HFFc6 (cell line): ENCODE results near the gene DHX34. TPM values are rescaled to one million over a fixed set of nuclear protein-coding genes. Genes with fewer than 3 reads are reported as not detected.
A peak's percentile ranks its signal among the peaks of the same experiment; 100 is the strongest.

ENCODE experiments used
- DNase-seq: peaks from one replicate; pipeline ENCODE4 v3.0.0-alpha.2; 2018
- H3K27ac Mint-ChIP-seq: 2 replicates; pipeline ENCODE4 v1.8.0; 2020; ENCODE audit warnings: mild to moderate bottlenecking, mixed read lengths
- H3K27me3 Mint-ChIP-seq: 2 replicates; pipeline ENCODE4 v1.8.0; 2021; ENCODE audit warnings: mild to moderate bottlenecking, moderate library complexity, mixed read lengths; ENCODE audit not compliant: insufficient read depth
- H3K36me3 Mint-ChIP-seq: 2 replicates; pipeline ENCODE4 v1.8.0; 2021; ENCODE audit warnings: low read depth, mixed read lengths
- H3K4me1 Mint-ChIP-seq: 2 replicates; pipeline ENCODE4 v1.8.0; 2020; ENCODE audit warnings: low read depth, mixed read lengths
- H3K4me3 Mint-ChIP-seq: 2 replicates; pipeline ENCODE4 v1.8.0; 2020; ENCODE audit warnings: mild to moderate bottlenecking, moderate library complexity, mixed read lengths
- H3K9me3 Mint-ChIP-seq: 2 replicates; pipeline ENCODE4 v1.8.0; 2020; ENCODE audit warnings: mild to moderate bottlenecking, mixed read lengths
- total RNA-seq, 6 experiments: library from RNA; stranded (reverse); fragmentation: NEBNext Ultra II Directional; extraction: Animal tissue kit (Norgen Biotek cat#: 25700); gene quantifications; 2 replicates in 1 of 6; 3 replicates in 5 of 6; pipeline ENCODE4 v1.2.3, GENCODE V29; 2021
- TF ChIP-seq, protein P1 (sequence below): fragments of 200-600 bp; sonication (generic); IDR thresholded peaks from 2 replicates; pipeline ENCODE4 v1.5.0; 2021; ENCODE audit warnings: antibody characterized with exemption, mild to moderate bottlenecking

The DHX34 gene
- total RNA-seq, 6 experiments from 2014 or later: 11.8 to 14.4 (median 12.6) TPM

DNA sequence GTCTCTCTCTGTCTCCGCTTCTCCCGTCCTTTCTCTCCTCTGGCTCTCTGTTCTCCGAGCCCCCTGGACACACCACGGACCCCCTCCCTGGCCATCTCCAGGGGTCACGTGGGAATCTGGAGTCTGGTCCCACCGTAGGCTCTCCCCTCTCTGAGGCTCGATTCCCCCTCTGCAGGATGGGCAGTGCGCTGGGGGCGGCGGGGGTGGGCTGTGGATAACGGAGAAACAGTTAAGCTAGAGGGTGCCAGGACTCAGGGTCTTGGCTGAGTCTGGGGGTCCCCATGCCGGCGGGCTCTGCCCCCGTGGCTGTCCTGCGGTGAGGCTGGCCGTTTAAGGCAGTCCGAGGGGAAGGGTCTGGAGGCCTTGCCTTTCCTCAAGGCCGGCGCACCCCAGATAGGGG, 70.7 kb downstream of the DHX34 start:
- no peaks in the 10 kb centered on the region for H3K9me3 Mint-ChIP-seq
- no peak for DNase-seq
- H3K4me1 Mint-ChIP-seq: peaks cover 46% of the 10 kb centered on the region
- H3K27ac Mint-ChIP-seq: no peak overlapping the region
- TF ChIP-seq, protein P1, sequence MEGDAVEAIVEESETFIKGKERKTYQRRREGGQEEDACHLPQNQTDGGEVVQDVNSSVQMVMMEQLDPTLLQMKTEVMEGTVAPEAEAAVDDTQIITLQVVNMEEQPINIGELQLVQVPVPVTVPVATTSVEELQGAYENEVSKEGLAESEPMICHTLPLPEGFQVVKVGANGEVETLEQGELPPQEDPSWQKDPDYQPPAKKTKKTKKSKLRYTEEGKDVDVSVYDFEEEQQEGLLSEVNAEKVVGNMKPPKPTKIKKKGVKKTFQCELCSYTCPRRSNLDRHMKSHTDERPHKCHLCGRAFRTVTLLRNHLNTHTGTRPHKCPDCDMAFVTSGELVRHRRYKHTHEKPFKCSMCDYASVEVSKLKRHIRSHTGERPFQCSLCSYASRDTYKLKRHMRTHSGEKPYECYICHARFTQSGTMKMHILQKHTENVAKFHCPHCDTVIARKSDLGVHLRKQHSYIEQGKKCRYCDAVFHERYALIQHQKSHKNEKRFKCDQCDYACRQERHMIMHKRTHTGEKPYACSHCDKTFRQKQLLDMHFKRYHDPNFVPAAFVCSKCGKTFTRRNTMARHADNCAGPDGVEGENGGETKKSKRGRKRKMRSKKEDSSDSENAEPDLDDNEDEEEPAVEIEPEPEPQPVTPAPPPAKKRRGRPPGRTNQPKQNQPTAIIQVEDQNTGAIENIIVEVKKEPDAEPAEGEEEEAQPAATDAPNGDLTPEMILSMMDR: no peak
- no peak overlapping the region for H3K4me3 Mint-ChIP-seq
- H3K27me3 Mint-ChIP-seq: peaks cover 37% of the 10 kb centered on the region
- no peaks in the 10 kb centered on the region for H3K36me3 Mint-ChIP-seq

DNA sequence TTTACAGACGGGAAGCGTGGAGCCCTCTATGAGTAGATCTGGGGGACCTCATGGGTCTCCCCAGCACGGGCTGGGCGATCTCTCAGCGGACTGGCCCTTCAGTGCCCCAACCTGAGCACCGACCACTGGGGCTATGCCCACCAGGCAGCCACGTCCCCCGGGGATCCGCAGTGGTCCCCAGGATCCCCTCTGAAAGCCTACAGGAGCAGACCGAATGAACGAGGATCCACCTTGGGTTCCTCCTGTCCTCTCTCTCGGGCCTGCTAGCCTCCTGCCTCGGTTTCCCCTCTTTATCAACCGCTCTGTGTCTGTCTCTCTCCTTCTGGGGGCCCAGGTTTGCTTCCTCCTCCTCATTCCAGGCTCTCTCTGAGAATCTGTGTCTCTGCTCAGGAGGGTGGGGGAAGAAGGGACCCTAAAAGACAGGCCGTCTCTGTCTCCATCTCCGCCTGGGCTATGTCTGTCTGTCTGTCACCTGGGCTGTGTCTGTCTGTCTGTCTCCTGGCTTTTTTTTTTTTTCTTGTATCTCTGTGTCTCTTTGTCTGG, 72.2 kb downstream of the DHX34 start:
- H3K4me3 Mint-ChIP-seq: no peak overlapping the region
- DNase-seq: no peak
- no peaks in the 10 kb centered on the region for H3K9me3 Mint-ChIP-seq
- peaks cover 46% of the 10 kb centered on the region for H3K4me1 Mint-ChIP-seq
- H3K27ac Mint-ChIP-seq: no peak overlapping the region
- TF ChIP-seq, protein P1: no peak
- peaks cover 37% of the 10 kb centered on the region for H3K27me3 Mint-ChIP-seq
- H3K36me3 Mint-ChIP-seq: no peaks in the 10 kb centered on the region

DNA sequence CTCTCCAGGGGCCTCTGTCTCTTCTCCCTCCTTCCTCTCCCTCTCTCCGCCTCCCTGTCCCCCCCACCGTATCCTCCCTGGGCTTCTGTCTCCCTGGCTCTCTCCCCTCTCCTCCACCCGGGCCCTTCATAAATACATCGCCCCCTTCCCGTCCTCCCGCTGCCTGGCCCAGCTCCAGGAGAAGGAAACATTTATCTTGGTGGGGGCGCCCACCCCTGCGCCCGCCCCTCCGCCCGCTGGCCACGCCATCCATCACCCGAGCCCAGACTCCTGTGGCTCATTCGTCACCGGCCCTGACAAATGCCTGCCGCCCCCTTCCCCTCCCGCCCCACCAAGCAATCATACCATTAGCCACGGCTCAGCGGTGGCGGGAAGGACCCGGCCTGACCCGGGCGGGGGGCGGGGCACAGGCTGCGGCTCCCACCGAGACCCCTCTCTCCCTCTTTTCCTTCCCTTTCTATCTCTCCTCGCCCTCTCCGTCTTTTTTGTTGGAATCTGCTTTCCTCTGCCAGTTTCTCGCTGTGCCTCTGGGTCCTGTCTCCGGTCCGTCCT, 72.8 kb downstream of the DHX34 start:
- TF ChIP-seq, protein P1: no peak
- Mint-ChIP-seq H3K4me1 (peaks cover 45% of the 10 kb centered on the region), H3K27me3 (peaks cover 37% of the 10 kb centered on the region), H3K27ac (no peak overlapping the region), H3K4me3 (peak overlapping the region; percentile 27; the same call in 1 of the 2 replicates), H3K9me3 (no peaks in the 10 kb centered on the region), H3K36me3 (no peaks in the 10 kb centered on the region)
- no peak for DNase-seq

DNA sequence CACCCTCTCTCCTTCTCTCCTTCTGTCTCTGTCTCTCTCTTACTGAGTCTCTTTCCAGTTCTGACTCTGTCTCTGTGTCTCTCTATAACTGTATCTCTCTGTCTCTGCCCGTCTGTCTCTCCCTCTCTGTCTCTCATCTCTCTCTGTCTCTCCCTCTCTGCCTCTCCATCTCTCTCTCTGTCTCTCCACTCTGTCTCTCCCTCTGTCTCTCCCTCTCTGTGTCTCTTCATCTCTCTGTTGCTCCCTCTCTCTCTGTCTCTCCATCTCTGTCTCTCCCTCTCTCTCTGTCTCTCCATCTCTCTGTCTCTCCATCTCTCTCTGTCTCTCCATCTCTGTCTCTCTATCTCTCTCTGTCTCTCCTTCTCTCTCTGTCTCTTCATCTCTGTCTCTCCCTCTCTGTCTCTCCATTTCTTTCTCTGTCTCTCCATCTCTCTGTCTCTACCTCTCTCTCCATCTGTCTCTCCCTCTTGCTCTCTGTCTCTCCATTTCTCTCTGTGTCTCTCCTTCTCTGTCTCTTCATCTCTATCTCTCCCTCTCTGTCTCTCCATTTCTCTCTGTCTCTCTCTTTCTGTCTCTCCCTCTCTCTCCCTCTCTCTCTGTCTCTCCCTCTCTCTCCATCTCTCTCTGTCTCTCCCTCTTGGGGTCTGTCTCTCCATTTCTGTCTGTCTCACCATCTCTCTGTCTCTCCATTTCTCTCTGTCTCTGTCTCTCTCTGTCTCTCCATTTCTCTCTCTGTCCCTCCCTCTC, 73.5 kb downstream of the DHX34 start:
- Mint-ChIP-seq H3K27me3 (peaks cover 37% of the 10 kb centered on the region), H3K4me1 (peaks cover 39% of the 10 kb centered on the region)

DNA sequence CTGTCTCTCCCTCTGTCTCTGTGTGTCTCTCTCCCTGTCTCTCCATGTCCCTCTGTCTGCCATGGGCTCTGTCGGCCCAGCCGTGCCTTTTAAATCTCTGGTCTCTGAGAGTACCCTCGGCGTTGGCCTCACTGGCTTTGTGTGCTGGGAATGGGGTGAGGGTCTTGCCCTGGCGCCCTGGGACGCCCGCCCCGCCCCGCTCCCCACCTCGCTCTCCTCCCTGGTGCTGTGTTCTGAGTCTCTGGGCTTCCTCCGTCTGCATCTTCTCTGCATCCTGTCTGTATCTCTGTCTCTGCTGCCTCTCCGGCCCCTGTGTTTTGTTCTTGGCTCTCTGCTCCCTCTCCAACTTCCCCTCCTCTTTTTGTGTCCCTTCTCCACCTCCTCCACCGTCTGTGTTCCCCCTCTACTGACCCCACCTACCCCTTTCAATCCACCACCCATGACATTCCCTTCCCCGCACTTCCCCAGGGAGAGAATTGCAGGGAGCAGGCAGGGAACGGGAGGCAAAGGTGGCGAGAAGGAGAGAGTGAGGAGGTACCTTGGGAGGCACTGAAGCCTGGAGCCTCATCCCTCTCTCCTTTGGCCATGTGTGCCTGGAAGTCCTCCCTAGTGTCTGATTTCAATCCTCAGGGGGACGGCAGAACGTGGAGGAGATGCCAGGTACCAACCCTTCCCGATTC, 74.2 kb downstream of the DHX34 start:
- no peaks in the 10 kb centered on the region for H3K36me3 Mint-ChIP-seq
- peaks cover 31% of the 10 kb centered on the region for H3K4me1 Mint-ChIP-seq
- H3K27me3 Mint-ChIP-seq: peaks cover 37% of the 10 kb centered on the region
- no peaks in the 10 kb centered on the region for H3K9me3 Mint-ChIP-seq
- no peak for DNase-seq
- H3K27ac Mint-ChIP-seq: no peak overlapping the region
- TF ChIP-seq, protein P1: no peak
- no peak overlapping the region for H3K4me3 Mint-ChIP-seq

More for the DNA sequence above, 73.5 kb downstream of the DHX34 start:
- TF ChIP-seq, protein P1: no peak
- DNase-seq: no peak
- no peak overlapping the region for H3K27ac Mint-ChIP-seq
- no peaks in the 10 kb centered on the region for H3K9me3 Mint-ChIP-seq
- H3K4me3 Mint-ChIP-seq: peak overlapping the region; percentile 27; the same call in 1 of the 2 replicates
- no peaks in the 10 kb centered on the region for H3K36me3 Mint-ChIP-seq
